Caco-2 (cell line): ENCODE measurements around the gene TEX19. TPM values are rescaled to one million over a fixed set of nuclear protein-coding genes. Genes with fewer than 3 reads are reported as not detected.

Experiments used
- Bru-seq: library from RNA; stranded (reverse); fragments of 400-500 nt; gene quantifications from one replicate; lab custom pipeline; 2021; lab: Mats Ljungman, UMichigan
- BruChase-seq, 2 experiments: library from RNA; stranded (reverse); fragments of 400-500 nt; gene quantifications; one replicate each; lab custom pipeline; 2021; lab: Mats Ljungman, UMichigan
- BruUV-seq: library from RNA; stranded (reverse); fragments of 400-500 nt; replicated peaks from 2 replicates; lab custom pipeline; 2021; lab: Mats Ljungman, UMichigan
- CTCF ChIA-PET: fragments of 300-600 bp; sonication (Branson Sonifier 250); formaldehyde crosslinking; loops from one replicate; lab custom pipeline; 2022; ENCODE audit warnings: antibody characterized with exemption; lab: Charles Lee
- POLR2A ChIA-PET: fragments of 300-600 bp; sonication (Branson Sonifier 250); formaldehyde crosslinking; loops from one replicate; lab custom pipeline; 2022; ENCODE audit warnings: antibody characterized with exemption; lab: Charles Lee
- DNase-seq, 2 experiments: peaks; one replicate each; pipeline versions ENCODE4 v3.0.0 to v3.0.0-alpha.2; 2020 to 2022
- H3K27me3 ChIP-seq: replicated peaks from 2 replicates; pipeline ENCODE4 v1.6.0; 2011; ENCODE audit warnings: low read length; ENCODE audit not compliant: control insufficient read depth, insufficient read depth
- H3K36me3 ChIP-seq: 2 replicates; pipeline ENCODE4 v1.5.1; 2011; ENCODE audit warnings: low read length; ENCODE audit not compliant: control insufficient read depth, insufficient read depth
- H3K4me1 ChIP-seq: fragments of 250-450 bp; sonication (Bioruptor Pico); 2 replicates; pipeline ENCODE4 v1.5.1; 2020; ENCODE audit warnings: mild to moderate bottlenecking
- H3K4me3 ChIP-seq: 2 replicates; pipeline ENCODE4 v1.5.1; 2011; ENCODE audit warnings: low read depth, mild to moderate bottlenecking, control low read depth, low read length
- H3K9me3 ChIP-seq: fragments of 250-450 bp; sonication (Bioruptor Pico); 2 replicates; pipeline ENCODE4 v1.5.1; 2020; ENCODE audit warnings: mild to moderate bottlenecking, moderate library complexity
- H3K27ac Mint-ChIP-seq: one replicate; pipeline ENCODE4 v1.8.0; 2022; ENCODE audit warnings: mixed read lengths; ENCODE audit not compliant: unreplicated experiment
- H3K27me3 Mint-ChIP-seq: one replicate; pipeline ENCODE4 v1.8.0; 2022; ENCODE audit warnings: mixed read lengths; ENCODE audit not compliant: insufficient read depth, unreplicated experiment
- H3K36me3 Mint-ChIP-seq: one replicate; pipeline ENCODE4 v1.8.0; 2022; ENCODE audit warnings: mild to moderate bottlenecking, mixed read lengths; ENCODE audit not compliant: insufficient read depth, unreplicated experiment
- H3K4me1 Mint-ChIP-seq: one replicate; pipeline ENCODE4 v1.8.0; 2022; ENCODE audit warnings: low read depth, mixed read lengths; ENCODE audit not compliant: unreplicated experiment
- H3K4me3 Mint-ChIP-seq: one replicate; pipeline ENCODE4 v1.8.0; 2022; ENCODE audit warnings: mild to moderate bottlenecking, moderate library complexity, mixed read lengths; ENCODE audit not compliant: unreplicated experiment
- H3K9me3 Mint-ChIP-seq: one replicate; pipeline ENCODE4 v1.8.0; 2022; ENCODE audit warnings: mixed read lengths; ENCODE audit not compliant: unreplicated experiment
- intact Hi-C: fragments of 100-400 bp; cut with micrococcal nuclease; formaldehyde crosslinking; loops from one replicate; pipeline ENCODE4 v1.10.0; 2022; ENCODE audit not compliant: unreplicated experiment
- long read RNA-seq: library from polyadenylated mRNA; stranded (forward); transcript quantifications from one replicate; pipeline ENCODE4 v2.0.0, GENCODE V29; 2022
- total RNA-seq: library from RNA; stranded (reverse); gene quantifications from 2 replicates; pipeline ENCODE4 v1.2.3, GENCODE V29; 2022
- TF ChIP-seq, protein P1 (sequence below), 2 experiments: fragments of 200-600 bp in 1 of 2; IDR thresholded peaks; 1 replicate in 1 of 2; 2 replicates in 1 of 2; pipeline versions ENCODE4 v1.5.1 to v1.8.0; 2011 to 2022; ENCODE audit warnings: antibody characterized with exemption in 1 of 2, control low read depth in 1 of 2, inconsistent platforms in 1 of 2, low read depth in 1 of 2, low read length in 1 of 2, mild to moderate bottlenecking in 1 of 2, moderate library complexity in 1 of 2; ENCODE audit not compliant: insufficient read depth in 1 of 2, severe bottlenecking in 1 of 2, unreplicated experiment in 1 of 2

The TEX19 gene, protein sequence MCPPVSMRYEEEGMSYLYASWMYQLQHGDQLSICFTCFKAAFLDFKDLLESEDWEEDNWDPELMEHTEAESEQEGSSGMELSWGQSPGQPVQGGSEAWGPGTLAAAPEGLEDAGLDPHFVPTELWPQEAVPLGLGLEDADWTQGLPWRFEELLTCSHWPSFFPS
- total RNA-seq = 3.4 and 4.2 TPM in 2 replicates
- Bru-seq, nascent RNA = percentile 45 among the genes with signal in this experiment
- BruChase-seq, experiment 1, labeled RNA remaining after a 2-hour chase = percentile 59 among the genes with signal in this experiment
- BruChase-seq, experiment 2, labeled RNA remaining after a 6-hour chase = percentile 52 among the genes with signal in this experiment
- long read RNA-seq, partial matches to known transcripts = 0 of 5 reads
- long read RNA-seq, other reads (novel, unspliced or antisense) = 4 of 5 reads

DNA sequence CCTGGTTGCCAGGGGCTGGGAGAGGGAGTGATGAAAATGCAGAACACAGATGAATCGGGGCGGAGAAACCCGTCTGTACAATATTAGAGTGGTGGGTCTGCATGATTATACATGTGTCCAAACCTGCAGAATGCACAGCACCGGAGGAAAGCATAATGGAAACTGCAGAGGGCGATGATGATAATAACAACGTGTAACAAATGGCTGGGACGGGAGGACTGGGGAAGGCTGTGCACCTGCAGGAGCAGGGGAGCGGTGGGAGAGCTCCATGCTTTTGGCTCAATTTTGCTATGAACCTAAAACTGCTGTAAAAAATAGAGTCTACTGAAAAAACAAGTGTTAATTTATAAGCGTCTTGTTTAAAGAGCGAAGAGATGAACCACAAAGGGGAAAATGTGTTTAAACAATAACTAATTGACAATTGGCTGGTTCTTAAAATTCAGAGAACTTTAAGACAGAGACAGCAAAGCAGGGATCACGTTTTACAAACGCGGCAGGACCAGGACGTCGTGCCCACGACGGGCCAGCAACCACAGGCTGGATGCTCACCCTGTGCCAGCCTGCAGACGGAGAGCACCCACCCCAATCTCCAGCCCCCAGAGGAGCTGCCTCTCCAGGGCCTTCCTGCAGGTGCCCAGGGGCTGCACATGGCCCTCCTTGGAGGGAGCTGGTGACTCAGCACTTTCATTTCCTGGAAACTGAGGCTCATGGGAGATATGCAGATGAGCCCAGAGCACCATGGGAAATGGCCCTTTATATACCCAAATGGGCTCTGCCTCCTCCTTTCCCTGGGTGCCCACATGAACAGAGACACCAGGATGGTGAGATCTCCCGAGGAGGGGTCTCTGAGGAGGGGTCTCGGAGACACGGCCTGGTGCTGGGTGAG is at the start of gene TEX19:
Gene TEX19 (plus strand): TSS at position 783 of the 886 bp plus-strand sequence. CDS start 2,904 bp downstream, outside the sequence.
- Mint-ChIP-seq H3K9me3 (no peaks in the 10 kb centered on the region), H3K36me3 (peaks cover 6% of the 10 kb centered on the region), H3K4me3 (peak within 1 kb of the TSS; percentile 18), H3K27ac (peak within 1 kb of the TSS; percentile 65), H3K27me3 (no peaks in the 10 kb centered on the region), H3K4me1 (peaks cover 26% of the 10 kb centered on the region)
- H3K4me3 ChIP-seq = no peak within 1 kb of the TSS
- H3K4me1 ChIP-seq = peaks cover 35% of the 10 kb centered on the region
- CTCF ChIA-PET = interaction anchor here (0.9 to 1.5 kb wide), 3 partner anchors 8 to 80 kb away, joined by 3 to 7 read pairs (median 3); no protein-coding TSS in a partner anchor
- no peaks in the 10 kb centered on the region for H3K27me3 ChIP-seq
- TF ChIP-seq, protein P1, sequence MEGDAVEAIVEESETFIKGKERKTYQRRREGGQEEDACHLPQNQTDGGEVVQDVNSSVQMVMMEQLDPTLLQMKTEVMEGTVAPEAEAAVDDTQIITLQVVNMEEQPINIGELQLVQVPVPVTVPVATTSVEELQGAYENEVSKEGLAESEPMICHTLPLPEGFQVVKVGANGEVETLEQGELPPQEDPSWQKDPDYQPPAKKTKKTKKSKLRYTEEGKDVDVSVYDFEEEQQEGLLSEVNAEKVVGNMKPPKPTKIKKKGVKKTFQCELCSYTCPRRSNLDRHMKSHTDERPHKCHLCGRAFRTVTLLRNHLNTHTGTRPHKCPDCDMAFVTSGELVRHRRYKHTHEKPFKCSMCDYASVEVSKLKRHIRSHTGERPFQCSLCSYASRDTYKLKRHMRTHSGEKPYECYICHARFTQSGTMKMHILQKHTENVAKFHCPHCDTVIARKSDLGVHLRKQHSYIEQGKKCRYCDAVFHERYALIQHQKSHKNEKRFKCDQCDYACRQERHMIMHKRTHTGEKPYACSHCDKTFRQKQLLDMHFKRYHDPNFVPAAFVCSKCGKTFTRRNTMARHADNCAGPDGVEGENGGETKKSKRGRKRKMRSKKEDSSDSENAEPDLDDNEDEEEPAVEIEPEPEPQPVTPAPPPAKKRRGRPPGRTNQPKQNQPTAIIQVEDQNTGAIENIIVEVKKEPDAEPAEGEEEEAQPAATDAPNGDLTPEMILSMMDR (IDR thresholded peaks at IDR 0.05; ENCODE audit: insufficient read depth in 1 of 2, low read depth in 1 of 2, low read length in 1 of 2, severe bottlenecking in 1 of 2, unreplicated experiment in 1 of 2) = no peak
- BruUV-seq = no TSS peak
- no peaks in the 10 kb centered on the region for H3K9me3 ChIP-seq
- DNase-seq = peak; percentile 58 to 69
- intact Hi-C loops = no loop called here
- POLR2A ChIA-PET = interaction anchor here (0.6 kb wide), 1 partner anchor 321 kb away, joined by 3 read pairs; the partner anchor contains the start of gene DCXR
- no peaks in the 10 kb centered on the region for H3K36me3 ChIP-seq

DNA sequence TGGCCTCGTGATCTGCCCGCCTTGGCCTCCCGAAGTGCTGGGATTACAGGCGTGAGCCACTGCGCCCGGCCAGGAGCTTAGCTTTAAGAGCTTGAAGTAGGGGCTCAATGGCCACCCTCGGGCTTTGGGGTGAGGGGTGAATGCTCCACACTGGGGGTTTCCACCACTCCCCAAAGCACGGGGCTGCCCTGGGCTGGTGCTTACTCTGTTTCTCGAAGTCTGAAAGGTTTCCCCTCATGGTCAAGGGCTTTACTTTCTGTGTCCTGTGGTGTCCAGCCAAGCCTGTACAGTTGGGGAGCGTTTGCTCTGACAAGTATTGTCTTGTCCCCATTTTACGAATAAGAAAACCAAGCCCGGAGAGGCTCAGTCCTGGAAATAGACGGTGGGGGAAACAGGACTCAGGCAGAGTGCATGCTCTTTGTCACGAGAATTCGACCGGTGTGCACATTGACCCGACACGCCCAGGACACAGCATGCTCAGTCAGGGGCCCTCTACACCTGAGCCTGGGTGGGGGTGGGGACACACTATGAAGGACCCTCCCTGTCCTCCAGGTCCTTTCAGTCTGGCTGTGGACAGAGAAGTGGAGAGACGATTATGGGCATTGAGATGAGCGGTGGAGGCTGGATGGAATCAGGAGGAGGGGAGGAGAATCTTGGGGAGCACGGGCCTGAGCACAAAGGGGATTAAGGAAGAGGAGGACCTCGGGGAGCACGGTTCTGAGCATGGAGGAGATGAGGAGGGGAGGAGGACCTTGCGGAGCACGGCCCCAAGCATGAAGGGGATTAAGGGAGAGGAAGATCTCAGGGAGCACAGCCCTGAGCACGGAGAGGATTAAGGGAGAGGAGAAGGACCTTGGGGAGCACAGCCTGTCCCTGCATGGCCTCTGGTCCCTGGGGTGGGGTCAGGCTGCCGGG is 49.1 kb upstream of the TEX19 start:
- Mint-ChIP-seq H3K9me3 (no peaks in the 10 kb centered on the region), H3K4me3 (no peak overlapping the region), H3K27me3 (no peaks in the 10 kb centered on the region), H3K4me1 (peaks cover 14% of the 10 kb centered on the region), H3K27ac (no peak overlapping the region), H3K36me3 (no peaks in the 10 kb centered on the region)
- intact Hi-C loops = no loop called here
- ChIA-PET POLR2A (no interaction called here), CTCF (interaction anchor here (0.9 kb wide), 1 partner anchor 9 kb away, joined by 4 read pairs; no protein-coding TSS in a partner anchor)
- TF ChIP-seq, protein P1 (IDR thresholded peaks at IDR 0.05; ENCODE audit: insufficient read depth in 1 of 2, low read depth in 1 of 2, low read length in 1 of 2, severe bottlenecking in 1 of 2, unreplicated experiment in 1 of 2) = no peak
- Histone ChIP-seq H3K27me3 (no peaks in the 10 kb centered on the region), H3K36me3 (no peaks in the 10 kb centered on the region), H3K4me1 (peaks cover 17% of the 10 kb centered on the region), H3K4me3 (no peak overlapping the region), H3K9me3 (no peaks in the 10 kb centered on the region)
- peak; percentile 37 to 78 for DNase-seq
- BruUV-seq = no TSS peak
